HL-60/S4 treated with phorbol 12-myristate 13-acetate at 8.2 ng/mL for 4 days and 3 days (cell line): ENCODE results near the gene BARX1.

Source experiments
- in situ Hi-C: fragments of 300-500 bp; cut with MboI; formaldehyde crosslinking; loops from 2 replicates; pipeline ENCODE4 v1.15.0; 2022; ENCODE audit warnings: low sequenced_read_pairs

BARX1 gene

DNA sequence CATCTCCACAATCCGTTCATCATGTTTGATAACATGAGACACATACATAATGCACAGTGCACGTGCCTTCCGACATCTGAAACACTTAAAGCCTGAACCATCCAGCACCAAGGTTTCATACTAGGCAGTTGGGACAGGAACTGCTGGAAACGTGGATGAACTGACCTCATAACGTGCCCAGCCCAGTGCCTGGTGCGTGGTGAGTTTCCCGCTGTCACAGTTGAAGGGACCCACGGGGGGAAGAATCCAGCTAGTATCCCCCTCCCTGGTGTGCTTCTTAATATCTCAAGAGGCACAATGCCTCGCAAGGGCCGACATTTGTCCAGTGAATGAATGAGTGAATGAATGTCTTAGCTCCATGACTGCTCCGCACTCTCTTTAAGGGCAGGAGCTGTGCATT, 23.2 kb downstream of the BARX1 start:
- in situ Hi-C loops, result no loop called here

DNA sequence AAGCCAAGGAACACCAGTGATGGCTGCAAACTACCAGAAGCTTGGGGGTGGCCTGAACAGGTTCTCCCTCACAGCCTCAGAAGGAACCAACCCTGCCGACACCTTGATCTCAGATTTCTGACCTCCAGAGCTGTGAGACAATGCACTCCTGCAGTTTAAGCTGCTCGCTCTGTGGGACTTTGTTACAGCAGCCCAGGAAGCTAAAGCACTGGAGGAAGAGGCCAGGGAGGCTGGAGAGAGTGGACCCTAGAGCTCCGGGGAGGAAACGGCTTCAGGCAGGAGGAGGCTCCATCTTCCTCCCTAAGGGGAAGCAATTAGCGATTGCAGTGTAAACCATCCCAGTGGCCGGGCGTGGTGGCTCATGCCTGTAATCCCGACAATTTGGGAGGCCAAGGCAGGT, 25.1 kb downstream of the BARX1 start:
- in situ Hi-C loops, result no loop called here

DNA sequence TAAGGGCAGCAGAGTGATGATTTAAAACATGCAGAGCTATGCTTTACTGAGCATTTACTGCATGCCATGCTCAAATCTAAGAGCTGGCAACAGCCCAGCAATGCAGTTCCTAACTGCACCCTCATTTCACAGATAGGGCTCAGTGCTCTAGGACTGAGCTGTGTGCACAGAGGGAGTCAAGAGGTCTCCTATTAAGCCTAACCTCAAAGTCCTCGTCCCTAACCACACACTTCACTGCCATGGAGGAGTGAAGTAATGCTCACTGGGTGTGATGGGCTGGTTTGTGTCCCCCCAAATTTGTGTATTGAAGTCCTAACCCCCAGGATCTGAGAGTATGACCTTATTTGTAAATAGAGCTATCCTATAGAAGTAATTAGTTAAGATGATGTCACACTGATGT, 25.9 kb downstream of the BARX1 start:
- in situ Hi-C loops, result no loop called here

DNA sequence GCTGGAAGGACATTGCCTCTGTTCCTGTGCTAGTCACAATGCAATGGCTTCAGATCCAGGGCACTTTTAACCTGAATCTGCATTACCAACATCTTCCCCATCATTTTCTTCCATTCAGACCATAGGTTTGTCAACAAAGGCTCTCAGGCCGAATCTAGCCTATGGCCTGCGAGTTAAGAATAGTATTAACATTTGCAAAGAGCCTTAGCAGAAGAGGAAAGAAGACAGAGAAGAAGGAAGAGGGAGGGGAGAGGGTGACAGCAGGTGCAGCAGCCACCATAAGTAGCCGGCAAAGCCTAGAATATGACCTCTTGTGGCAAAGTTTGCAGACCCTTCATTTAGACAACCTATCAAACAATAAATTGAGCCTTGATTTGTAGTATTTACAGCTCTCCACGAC, 32.6 kb downstream of the BARX1 start:
- in situ Hi-C loops, result no loop called here

DNA sequence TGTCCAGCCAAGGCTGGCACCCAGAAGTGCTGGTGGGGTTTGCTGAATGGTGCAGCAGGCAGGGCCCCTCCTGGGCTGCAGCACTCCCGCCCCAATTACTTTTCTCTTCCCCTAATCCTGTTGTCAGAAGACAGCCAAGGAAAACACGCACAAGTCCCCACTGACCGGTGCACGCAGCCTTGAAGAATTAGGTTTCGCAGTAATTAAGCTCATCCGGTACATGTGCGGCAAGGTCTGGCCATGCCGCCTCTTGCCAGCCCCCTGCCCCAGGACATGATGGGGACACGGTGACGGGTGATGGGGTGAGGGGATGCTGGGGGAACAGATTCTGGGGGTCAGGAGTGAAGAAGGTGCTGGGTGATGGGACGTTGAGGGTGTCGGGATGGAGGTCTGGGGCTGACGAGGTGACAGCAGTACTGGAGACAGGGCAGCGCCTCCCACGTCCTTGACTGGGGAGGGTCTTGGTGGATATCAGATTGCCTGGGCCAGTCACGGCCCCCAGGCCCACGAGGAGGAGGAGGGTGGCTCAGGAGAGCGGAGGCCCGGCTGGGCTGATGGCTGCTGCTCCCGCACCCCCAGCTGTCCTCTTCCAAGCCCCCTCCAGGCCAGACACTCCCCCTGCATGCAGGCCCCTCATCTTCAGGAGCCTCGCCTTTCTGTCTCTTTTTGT, 34.9 kb downstream of the BARX1 start:
- in situ Hi-C loops, result no loop called here

DNA sequence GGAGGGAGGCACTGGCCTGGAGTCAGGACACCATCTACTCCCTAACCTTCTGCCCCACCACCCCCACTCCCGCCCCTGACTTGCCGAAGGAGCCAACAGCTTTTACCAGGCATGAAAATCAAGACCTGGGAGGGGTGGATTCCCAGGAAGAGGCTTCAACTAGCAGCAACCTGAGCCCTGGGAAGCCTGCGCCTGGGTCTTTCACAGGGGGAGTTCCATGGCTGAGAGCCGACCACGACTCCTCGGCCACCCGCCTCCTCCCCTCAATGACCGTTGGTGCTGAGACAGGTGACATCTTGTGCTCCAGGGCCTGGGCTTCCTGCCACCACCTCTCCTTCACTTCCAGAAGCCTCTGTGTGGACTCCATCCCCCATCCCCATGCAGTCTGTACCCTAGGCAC, 37.1 kb downstream of the BARX1 start:
- in situ Hi-C loops, result no loop called here

DNA sequence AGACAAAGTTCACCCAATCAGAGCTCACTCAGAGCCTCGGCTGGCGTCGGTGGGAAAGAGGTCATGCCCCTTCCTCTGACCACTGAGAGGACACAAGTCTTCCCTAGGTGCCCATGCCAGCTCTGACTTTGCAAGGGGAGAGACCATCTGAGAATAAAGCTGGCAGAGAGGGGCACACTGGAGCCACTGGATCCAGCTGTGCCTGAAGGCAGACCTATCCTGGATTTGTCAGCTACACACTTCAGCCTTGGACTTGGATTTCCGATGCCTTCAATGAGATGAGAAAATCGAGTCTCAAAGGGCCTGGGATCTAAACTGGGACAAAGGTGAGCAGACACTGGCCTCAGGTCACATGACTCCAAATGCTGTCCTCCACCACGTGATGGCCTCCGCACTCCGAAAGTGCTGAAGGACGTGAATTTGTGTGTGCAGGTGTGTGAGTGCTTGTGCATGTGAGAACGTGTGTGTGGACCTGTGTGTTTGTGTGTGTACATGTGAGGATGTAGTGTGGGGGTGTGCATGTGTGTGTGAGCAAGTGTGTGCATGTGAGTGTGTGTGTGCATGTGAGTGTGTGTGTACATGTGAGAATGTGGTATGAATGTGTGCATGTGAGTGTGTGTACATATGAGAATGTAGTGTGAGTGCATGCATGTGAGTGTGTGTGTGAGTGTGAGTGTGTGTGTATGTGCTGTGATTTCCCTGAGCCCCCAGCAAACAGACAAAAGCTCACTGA, 37.9 kb downstream of the BARX1 start:
- in situ Hi-C loops, result no loop called here

DNA sequence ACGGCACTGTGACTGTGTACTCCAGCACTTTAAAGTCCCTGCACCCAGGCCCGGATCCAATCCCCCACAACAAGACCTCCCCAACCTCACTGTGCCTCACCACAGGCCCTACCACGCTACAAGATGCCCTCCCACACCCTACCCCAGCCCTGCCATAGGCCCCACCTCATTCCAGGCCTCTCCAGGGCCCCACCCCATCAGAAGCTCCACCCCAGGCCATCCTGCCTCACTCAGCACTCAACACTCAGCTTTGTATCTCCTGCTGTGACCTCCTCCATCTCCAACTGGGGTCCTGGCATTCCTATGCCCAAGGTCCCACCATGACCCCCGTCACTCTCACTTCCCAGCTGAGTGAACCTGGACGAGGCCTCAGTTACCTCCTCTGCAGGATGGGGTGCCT, 38.8 kb downstream of the BARX1 start:
- in situ Hi-C loops, result no loop called here

DNA sequence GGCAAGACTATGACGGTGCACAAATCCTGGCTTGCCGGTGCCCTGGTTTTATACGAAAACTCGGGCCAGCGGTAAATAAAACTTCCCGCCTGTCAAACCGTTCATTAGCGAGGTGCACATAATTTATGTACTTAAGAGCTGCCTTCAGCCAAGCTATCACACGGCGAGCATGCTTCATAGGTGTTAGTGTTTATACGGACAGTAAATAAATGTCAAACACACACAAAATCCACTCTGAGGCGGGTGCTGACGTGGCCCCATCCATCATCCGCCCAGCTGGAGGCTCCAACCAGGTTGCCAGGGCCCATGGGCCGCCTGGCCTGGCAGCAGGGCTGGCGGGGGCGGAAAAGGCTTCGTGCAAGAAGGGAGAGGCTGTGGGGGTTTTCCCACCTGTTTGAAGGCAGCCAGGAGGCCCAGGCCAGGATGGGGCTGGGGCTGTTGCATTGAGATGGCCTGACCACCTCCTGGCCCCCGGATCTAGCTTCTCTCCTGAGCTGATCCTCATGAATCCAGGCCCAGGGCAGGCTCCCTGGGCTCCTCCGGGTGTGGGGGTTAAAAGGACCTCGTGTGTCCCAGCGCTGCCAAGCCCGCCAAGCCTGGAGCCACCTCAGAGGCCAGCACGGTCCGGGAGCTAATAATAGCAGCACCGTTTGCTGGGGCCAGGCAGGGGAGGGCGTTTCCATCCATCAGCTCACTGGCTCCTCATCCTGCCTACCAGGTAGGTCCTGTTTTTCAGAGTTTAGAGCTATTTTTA, 43.2 kb downstream of the BARX1 start:
- in situ Hi-C loops, result no loop called here

DNA sequence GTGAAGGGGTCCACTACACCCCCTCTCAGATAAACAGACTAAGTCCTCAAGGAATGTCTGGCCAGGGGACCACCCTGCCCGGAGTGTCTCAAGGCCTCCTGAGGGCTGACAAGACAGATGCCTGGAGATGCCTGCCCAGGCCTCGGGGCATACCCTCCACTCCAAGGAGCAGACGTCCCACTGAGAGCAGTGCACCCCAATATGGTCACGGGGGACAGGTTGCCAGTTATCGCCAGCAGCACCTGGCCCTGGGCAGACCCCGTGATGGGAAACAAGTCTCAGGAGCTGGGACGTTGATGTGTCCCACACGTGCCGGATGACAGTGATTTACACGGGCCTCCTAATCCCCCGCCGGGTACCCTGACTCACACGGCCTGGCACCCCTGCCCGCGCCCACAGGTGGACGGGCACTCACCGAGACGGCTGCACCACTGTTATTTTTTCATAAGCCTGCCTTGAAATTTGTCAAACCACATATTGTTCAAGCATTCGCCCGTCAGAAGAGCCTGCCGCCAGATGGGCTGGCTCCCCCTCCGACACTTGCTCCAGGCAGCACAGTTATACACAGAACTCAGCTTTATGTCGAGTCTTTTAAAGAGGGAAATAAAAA, 43.9 kb downstream of the BARX1 start:
- in situ Hi-C loops, result no loop called here

DNA sequence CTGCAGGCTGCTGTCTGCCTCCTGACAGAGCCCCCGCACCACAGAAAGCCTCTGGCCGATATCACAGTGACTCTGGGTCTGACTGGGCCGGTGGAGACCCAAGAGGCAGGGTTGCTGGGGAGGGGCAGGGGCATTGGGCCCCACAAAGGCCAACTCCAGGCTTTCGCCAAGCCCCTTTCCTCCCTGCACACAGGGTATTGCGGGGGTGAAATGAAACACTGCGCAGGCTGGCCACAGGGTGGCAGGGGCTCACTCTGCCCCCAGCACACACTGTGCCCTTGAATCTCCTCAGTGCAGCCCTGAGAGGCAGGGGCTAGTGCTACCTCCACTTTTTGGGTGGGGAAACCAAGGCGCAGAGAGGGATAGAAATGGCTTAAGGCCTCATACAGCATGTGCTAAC, 44.6 kb downstream of the BARX1 start:
- in situ Hi-C loops, result no loop called here

DNA sequence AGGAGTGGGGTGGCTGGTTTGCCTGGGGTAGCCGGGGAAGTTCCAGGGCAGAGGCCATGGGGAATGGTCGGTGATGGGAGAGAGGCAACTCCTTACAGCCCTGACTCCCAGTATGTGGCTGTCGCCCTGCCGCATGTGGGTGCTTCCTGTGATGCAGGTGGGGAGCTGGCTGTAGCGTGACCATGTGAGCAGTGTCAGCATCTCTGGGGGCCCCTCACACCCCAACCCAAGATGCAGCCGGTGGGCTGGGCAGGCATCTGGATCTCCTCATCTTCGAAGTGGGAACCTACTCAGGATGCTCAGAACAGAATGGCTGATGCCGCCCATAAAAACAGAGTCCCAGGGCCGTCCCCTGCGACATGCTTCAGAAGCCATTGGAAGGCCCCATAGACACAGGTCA, 45.0 kb downstream of the BARX1 start:
- in situ Hi-C loops, result no loop called here

DNA sequence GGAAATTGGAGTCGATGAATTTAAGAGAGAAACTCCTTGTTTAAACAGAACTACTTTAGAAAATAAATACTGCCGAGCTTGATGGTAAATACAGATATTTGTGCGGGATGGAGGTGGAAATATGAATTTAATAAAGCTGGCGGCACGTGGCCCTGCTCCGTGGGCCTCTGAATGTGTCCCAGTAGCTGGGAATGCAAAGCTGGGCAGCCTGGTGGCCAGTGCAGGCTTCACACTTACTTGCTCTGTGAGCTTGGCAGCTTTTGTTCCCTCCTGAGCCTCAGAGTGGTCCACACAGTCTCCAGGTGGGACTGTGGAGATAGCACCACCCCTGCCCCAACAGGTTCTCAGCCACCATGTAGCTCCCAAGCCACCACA, 45.9 kb downstream of the BARX1 start:
- in situ Hi-C loops, result no loop called here

DNA sequence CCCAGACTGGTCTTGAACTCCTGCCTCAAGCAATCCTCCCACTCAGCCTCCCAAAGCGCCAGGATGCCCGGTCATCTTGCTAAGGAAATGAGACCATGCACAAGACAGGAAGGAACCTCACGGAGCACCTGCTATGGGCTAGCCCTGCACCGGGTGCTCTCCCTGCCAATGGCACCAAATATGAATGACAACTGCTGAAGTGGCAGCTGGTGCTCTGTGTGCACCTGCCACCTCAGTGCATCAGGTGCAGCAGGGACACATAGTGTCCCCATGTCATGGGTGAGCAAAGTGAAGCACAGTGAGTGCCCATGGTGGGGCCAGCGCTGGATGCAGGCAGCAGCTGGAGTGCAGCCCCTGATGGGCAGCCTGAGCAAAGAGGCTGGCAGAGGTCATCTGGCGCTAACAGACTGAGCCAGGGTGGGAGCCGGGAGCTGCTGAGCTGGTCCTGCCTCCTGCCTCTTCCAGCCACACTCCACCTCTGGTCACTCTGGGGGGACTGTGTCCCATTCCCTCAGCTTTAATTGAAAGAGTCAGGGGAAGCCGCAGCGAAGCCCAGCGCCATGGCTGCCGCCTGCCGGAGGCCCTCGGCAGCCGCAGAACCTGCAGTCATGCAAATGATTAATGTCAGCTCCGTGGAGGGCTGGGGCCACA, 46.4 kb downstream of the BARX1 start:
- in situ Hi-C loops, result no loop called here

DNA sequence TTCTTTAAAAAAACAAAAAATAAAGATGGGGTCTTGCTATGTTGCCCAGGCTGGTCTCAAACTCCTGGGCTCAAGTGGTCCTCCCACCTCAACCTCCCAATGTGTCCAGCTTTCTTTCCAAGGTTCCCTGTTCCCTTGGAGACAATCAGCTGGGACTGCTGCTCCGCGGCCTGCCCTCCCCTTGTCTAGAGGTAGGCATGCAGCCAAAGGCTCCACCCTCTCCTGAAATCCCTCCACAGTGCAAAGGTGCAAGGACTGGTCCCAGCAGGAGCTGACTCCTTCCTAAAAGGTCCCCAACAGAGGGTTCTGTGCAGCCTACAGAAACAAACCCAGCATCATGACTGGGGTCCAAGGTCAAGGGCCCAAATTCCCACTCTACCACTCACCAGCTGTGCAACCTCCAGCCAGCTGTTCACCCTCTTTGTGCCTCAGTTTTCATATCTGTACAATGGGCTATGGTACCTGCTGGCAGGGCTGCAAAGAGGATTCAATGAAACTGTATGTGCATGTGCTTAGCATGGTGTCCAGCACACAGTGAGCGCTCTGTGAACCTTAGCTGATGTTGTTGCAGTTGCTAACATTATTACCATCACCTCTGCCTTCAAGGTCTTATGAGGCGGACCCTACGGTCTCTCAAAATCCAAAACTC, 47.5 kb downstream of the BARX1 start:
- in situ Hi-C loops, result no loop called here

DNA sequence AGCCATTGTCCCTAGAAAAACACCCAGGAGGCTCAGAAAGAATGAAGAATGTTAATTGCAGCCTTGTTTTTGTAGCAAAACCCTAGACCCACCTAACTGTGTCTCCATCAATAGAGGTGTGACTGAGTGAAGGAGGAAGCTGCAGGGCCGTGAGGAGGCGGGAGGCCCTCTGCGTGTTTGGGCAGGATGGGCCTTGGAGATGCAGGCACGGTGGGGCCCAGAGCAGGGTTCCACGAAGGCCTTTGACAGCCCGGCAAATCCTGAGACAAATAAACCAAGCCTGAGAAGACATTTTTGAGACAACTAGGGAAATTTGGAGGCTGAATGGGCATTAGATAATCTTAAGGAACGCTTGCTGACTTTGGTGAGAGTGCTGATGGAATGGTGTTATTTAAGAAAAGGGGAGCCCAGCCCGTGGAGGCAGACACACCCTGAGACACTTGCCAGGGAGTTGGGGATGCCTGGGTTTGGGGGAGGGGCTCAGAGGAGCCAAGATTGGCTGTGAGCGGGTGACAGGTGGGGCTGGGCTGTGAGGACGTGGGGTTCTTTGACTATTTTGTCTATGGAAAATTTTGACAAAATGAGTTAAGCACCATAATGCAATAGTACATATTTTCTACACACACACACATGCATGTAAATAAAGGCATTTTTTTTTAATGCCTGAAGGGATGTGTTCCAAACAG, 48.8 kb downstream of the BARX1 start:
- in situ Hi-C loops, result no loop called here

DNA sequence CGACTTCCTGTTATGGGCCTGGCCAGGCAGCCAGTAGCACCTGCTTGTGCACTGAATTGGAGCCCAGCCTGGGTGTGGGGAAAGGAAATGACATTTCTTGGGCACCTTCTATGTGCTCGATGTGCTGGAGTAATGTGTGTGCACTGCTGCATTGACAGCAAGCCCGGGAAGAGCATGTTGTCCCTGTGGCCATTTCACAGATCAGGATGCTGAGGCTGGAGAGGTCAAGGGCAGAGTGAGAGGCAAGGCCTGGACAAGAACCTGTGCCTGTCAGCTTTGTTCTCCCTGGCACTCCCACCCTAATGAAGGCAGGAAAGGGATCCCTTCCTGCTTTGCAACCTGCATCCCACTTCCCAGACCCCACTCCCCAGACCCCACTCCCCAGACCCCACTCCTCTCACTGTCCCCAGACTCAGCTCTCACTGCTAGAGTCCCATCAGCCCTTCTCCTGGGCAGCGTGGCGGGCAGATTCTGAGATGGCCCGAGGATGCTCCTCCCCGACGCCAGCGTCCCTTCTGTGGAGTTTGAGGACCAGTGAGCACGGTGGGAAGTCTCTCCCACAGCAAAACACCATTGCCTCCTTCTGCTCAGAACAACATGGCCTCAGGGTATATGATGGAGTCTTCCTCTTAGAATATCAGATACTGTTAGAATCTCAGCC, 49.6 kb downstream of the BARX1 start:
- in situ Hi-C loops, result no loop called here

DNA sequence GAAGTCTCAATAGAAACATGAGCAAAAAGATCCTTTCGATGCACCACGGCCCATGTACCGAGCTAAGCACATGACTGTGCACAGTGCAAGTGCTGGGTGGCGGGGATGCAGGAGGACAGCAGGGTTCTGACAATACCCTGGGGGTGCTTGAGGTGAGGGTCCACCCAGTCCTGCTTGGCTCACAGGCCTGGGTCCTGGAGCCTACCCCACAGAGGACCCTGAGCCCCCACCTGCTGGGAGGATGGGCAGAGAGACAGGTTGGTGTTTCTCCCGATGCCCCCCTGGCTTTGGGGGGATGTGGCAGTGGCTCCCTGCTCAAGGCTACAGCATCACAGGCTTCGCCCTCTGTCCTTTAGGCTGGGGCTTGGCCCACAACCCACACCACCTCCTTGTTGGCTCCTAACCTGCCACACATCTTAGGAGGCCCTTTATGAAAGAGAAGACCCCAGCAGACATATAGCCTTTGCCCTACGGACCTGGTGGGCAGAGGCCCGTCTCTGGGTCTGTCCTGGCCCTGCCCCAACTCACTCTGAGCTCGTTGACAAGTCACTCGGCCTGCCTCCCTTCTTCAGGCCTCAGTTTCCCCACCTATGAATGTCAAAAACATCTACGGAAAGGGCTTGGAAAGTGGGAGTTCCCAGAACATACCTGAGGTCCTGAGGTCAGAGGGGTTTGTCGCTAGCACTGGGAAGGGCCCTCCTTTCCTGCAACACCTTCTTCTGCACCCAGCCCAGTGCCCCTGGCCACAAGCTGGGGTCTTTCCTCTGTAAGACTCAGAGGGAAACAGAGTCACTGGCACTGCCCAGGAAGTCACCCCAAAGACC, 50.3 kb downstream of the BARX1 start:
- in situ Hi-C loops, result no loop called here
